ENCODE results near the gene ANAPC7. TPM values are rescaled to one million over a fixed set of nuclear protein-coding genes. Genes with fewer than 3 reads are reported as not detected.

The ANAPC7 gene
- total RNA-seq, 2 experiments from 2014 or later: 84.7 to 136 TPM

GRCh38 chr12:110349096-110349495 is 54.4 kb downstream of the ANAPC7 start:
- peaks cover 73% of the 10 kb centered on the region for H3K36me3 ChIP-seq (ENCODE audit: insufficient read depth, low read length)
- ChIA-PET CTCF (ENCODE audit: unreplicated experiment) (no interaction called here), POLR2A (no interaction called here)
- TF ChIP-seq, protein P1, sequence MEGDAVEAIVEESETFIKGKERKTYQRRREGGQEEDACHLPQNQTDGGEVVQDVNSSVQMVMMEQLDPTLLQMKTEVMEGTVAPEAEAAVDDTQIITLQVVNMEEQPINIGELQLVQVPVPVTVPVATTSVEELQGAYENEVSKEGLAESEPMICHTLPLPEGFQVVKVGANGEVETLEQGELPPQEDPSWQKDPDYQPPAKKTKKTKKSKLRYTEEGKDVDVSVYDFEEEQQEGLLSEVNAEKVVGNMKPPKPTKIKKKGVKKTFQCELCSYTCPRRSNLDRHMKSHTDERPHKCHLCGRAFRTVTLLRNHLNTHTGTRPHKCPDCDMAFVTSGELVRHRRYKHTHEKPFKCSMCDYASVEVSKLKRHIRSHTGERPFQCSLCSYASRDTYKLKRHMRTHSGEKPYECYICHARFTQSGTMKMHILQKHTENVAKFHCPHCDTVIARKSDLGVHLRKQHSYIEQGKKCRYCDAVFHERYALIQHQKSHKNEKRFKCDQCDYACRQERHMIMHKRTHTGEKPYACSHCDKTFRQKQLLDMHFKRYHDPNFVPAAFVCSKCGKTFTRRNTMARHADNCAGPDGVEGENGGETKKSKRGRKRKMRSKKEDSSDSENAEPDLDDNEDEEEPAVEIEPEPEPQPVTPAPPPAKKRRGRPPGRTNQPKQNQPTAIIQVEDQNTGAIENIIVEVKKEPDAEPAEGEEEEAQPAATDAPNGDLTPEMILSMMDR (conservative IDR thresholded peaks at IDR 0.05; ENCODE audit: low read length): no peak
- TF ChIP-seq EZH2phosphoT487 (IDR thresholded peaks at IDR 0.05; ENCODE audit: borderline replicate concordance, low read depth, low read length): no peak
- no peak overlapping the region for H3K27ac ChIP-seq (ENCODE audit: low read depth, low read length, poor library complexity, severe bottlenecking)
- no peaks in the 10 kb centered on the region for H4K20me1 ChIP-seq (ENCODE audit: insufficient read depth, low read length)
- H3K79me2 ChIP-seq (ENCODE audit: insufficient read depth, low read depth, low read length): no peaks in the 10 kb centered on the region
- no peak overlapping the region for H2AFZ ChIP-seq (ENCODE audit: low read length)
- H3K4me2 ChIP-seq (ENCODE audit: low read length): no peak overlapping the region
- no TSS peak for BruUV-seq (replicated peaks)
- intact Hi-C loops (cut with micrococcal nuclease; ENCODE audit: unreplicated experiment): no loop called here
- no peaks in the 10 kb centered on the region for H3K9me2 ChIP-seq (ENCODE audit: insufficient read depth, low read length)
- H3K4me3 ChIP-seq (ENCODE audit: low read depth, low read length, poor library complexity, severe bottlenecking): no peak overlapping the region
- H3K9me3 ChIP-seq (ENCODE audit: low read length): no peaks in the 10 kb centered on the region
- DNase-seq (ENCODE audit: low spot score): no peak
- H3K4me1 ChIP-seq (ENCODE audit: insufficient read depth, low read length, poor library complexity, severe bottlenecking): no peaks in the 10 kb centered on the region

DNA sequence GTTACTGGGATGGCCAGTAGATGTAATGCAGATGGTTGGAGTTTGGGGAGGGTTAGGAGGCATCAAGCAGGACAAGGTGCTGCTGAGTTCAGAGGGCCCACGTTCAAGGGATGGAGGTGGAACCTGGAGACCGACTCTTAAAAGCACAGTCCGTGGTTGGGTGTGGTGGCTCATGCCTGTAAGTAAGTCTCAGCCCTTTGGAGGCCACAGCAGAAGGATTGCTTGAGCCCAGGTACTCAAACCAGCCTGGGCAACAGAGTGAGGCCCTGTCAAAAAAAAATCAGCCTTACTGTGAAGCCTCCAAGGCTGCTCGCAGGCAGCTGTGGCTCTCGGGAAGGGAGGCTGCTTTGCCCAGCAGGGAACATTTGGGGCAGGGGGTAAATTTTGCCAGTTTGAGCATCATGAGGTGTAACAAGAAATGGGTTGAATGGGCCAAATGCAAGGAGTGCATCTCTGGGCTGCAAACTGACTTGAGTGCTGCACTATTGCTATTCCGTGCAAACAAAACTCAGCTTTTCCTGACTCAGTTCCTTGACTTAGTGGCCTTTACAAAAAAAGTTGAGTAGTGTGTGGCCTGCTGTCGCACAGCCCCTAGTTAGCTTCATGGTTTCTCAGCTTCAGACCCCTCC is 55.0 kb downstream of the ANAPC7 start:
- no peaks in the 10 kb centered on the region for H4K20me1 ChIP-seq (ENCODE audit: insufficient read depth, low read length)
- no peak overlapping the region for H3K27ac ChIP-seq (ENCODE audit: low read depth, low read length, poor library complexity, severe bottlenecking)
- POLR2A ChIA-PET: interaction anchor here (1.4 kb wide), 1 partner anchor 17 kb away, joined by 4 read pairs; no protein-coding TSS in a partner anchor
- intact Hi-C loops (cut with micrococcal nuclease; ENCODE audit: unreplicated experiment): no loop called here
- BruUV-seq (replicated peaks): no TSS peak
- no peaks in the 10 kb centered on the region for H3K9me3 ChIP-seq (ENCODE audit: low read length)
- H3K4me3 ChIP-seq (ENCODE audit: low read depth, low read length, poor library complexity, severe bottlenecking): no peak overlapping the region
- H2AFZ ChIP-seq (ENCODE audit: low read length): no peak overlapping the region
- TF ChIP-seq EZH2phosphoT487 (IDR thresholded peaks at IDR 0.05; ENCODE audit: borderline replicate concordance, low read depth, low read length): no peak
- TF ChIP-seq, protein P1 (conservative IDR thresholded peaks at IDR 0.05; ENCODE audit: low read length): no peak
- H3K4me2 ChIP-seq (ENCODE audit: low read length): no peak overlapping the region
- no peaks in the 10 kb centered on the region for H3K4me1 ChIP-seq (ENCODE audit: insufficient read depth, low read length, poor library complexity, severe bottlenecking)
- H3K36me3 ChIP-seq (ENCODE audit: insufficient read depth, low read length): peaks cover 78% of the 10 kb centered on the region
- no peaks in the 10 kb centered on the region for H3K9me2 ChIP-seq (ENCODE audit: insufficient read depth, low read length)
- CTCF ChIA-PET (ENCODE audit: unreplicated experiment): no interaction called here
- H3K79me2 ChIP-seq (ENCODE audit: insufficient read depth, low read depth, low read length): no peaks in the 10 kb centered on the region
- DNase-seq (ENCODE audit: low spot score): no peak

DNA sequence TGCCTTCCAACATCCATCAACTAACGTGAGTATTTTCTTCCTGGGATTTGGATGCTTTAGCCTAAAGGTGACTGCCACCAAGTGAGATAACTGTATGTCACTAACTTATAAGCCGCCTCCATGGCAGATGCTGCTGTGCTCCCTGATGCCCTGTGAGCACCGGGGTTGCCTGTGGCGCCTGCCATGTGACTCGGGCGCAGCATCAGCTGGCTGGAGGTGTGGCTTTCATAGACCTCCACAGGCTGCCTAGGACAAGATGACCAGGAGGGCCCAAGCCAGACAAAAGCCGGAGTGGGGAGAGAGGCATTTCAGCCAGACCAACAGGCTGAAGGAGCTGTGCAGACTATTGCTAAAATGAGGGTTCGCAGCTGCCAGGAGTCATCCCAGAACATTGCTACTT is 55.7 kb downstream of the ANAPC7 start:
- ChIA-PET POLR2A (interaction anchor here (0.6 to 1.4 kb wide), 2 partner anchors 16 to 47 kb away, joined by 3 to 4 read pairs; no protein-coding TSS in a partner anchor), CTCF (ENCODE audit: unreplicated experiment) (no interaction called here)
- Histone ChIP-seq H3K4me3 (ENCODE audit: low read depth, low read length, poor library complexity, severe bottlenecking) (no peak overlapping the region), H2AFZ (ENCODE audit: low read length) (no peak overlapping the region), H3K79me2 (ENCODE audit: insufficient read depth, low read depth, low read length) (no peaks in the 10 kb centered on the region), H3K9me3 (ENCODE audit: low read length) (no peaks in the 10 kb centered on the region), H3K9me2 (ENCODE audit: insufficient read depth, low read length) (no peaks in the 10 kb centered on the region), H3K4me2 (ENCODE audit: low read length) (no peak overlapping the region), H4K20me1 (ENCODE audit: insufficient read depth, low read length) (no peaks in the 10 kb centered on the region), H3K36me3 (ENCODE audit: insufficient read depth, low read length) (peaks cover 86% of the 10 kb centered on the region), H3K27ac (ENCODE audit: low read depth, low read length, poor library complexity, severe bottlenecking) (no peak overlapping the region), H3K4me1 (ENCODE audit: insufficient read depth, low read length, poor library complexity, severe bottlenecking) (no peaks in the 10 kb centered on the region)
- no peak for DNase-seq (ENCODE audit: low spot score)
- intact Hi-C loops (cut with micrococcal nuclease; ENCODE audit: unreplicated experiment): no loop called here
- TF ChIP-seq, protein P1 (conservative IDR thresholded peaks at IDR 0.05; ENCODE audit: low read length): no peak
- no peak for TF ChIP-seq EZH2phosphoT487 (IDR thresholded peaks at IDR 0.05; ENCODE audit: borderline replicate concordance, low read depth, low read length)
- no TSS peak for BruUV-seq (replicated peaks)

All from OCI-LY7 (cell line).